Vagina (tissue), 2 donors: ENCODE results near the gene GRIN2A. TPM values are rescaled to one million over a fixed set of nuclear protein-coding genes. Genes with fewer than 3 reads are reported as not detected.

ENCODE experiments used
- DNase-seq, 2 donors: peaks; one replicate each; pipeline ENCODE4 v3.0.0-alpha.2; 2017; ENCODE audit errors: extremely low spot score in 2 of 2
- H3K27ac ChIP-seq: fragments of 200-600 bp; sonication (generic); one replicate; pipeline ENCODE4 v1.5.1; 2019
- H3K27me3 ChIP-seq: fragments of 200-600 bp; sonication (generic); one replicate; pipeline ENCODE4 v1.5.1; 2019
- H3K36me3 ChIP-seq, 2 donors: fragments of 200-600 bp; sonication (generic); one replicate each; pipeline ENCODE4 v1.5.1; 2017 to 2019
- H3K4me1 ChIP-seq: fragments of 200-600 bp; sonication (generic); one replicate; pipeline ENCODE4 v1.5.1; 2019
- H3K4me3 ChIP-seq, 2 donors: fragments of 200-600 bp; sonication (generic); 1 replicate in 1 of 2; 2 replicates in 1 of 2; pipeline ENCODE4 v1.5.1; 2016 to 2019
- H3K9me3 ChIP-seq: fragments of 200-600 bp; sonication (generic); one replicate; pipeline ENCODE4 v1.5.1; 2019
- POLR2A ChIP-seq, 2 donors: fragments of 450-650 bp; IDR thresholded peaks; one replicate each; pipeline ENCODE4 v1.6.1; 2017; ENCODE audit warnings: antibody characterized with exemption in 2 of 2, mild to moderate bottlenecking in 2 of 2, moderate library complexity in 2 of 2
- POLR2AphosphoS5 ChIP-seq, 2 donors: sonication (generic); formaldehyde crosslinking; IDR thresholded peaks; one replicate each; pipeline ENCODE4 v1.9.0; 2017; ENCODE audit warnings: antibody characterized with exemption in 2 of 2, mild to moderate bottlenecking in 2 of 2, low read depth in 1 of 2; ENCODE audit not compliant: insufficient read depth in 1 of 2
- intact Hi-C: fragments of 100-400 bp; cut with DNase I; formaldehyde crosslinking; loops from one replicate; pipeline ENCODE4 v1.15.1; 2023
- total RNA-seq: library from RNA; depleted of rRNA; stranded (reverse); fragments of >200 nt; gene quantifications from one replicate; pipeline ENCODE4 v1.2.3, GENCODE V29; 2016
- TF ChIP-seq, protein P1 (sequence below), 3 experiments: fragments of 450-650 bp in 2 of 3; fragments of 200-600 bp in 1 of 3; sonication (generic) in 1 of 3; IDR thresholded peaks; one replicate each; pipeline ENCODE4 v1.5.1; 2017 to 2019; ENCODE audit warnings: antibody characterized with exemption in 3 of 3, mild to moderate bottlenecking in 2 of 3, moderate library complexity in 2 of 3

Gene GRIN2A
- total RNA-seq, 1 donor from 2014 or later, result 1.5 TPM

DNA sequence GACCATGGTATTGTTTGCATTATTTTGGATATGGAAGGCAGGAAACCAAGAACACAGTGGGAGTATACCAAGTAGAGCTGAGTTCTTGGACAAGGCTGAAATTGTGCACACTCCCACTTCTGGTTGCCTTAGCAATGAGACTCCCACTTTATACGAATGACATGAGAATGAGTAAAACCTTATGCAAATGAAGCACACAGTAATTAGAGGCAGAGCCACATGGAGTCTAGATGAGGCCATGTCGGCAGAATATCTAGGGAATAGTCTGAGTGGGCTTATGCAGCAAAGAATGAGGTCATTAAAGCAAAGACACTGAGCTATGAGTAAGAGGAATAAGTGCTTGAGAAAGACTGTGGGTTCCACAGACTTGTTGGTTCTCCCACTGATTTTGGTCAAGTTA lies 178.7 kb downstream of the GRIN2A start:
- DNase-seq, result no peak
- no peak for TF ChIP-seq POLR2A (IDR thresholded peaks at IDR 0.05)
- TF ChIP-seq, protein P1, sequence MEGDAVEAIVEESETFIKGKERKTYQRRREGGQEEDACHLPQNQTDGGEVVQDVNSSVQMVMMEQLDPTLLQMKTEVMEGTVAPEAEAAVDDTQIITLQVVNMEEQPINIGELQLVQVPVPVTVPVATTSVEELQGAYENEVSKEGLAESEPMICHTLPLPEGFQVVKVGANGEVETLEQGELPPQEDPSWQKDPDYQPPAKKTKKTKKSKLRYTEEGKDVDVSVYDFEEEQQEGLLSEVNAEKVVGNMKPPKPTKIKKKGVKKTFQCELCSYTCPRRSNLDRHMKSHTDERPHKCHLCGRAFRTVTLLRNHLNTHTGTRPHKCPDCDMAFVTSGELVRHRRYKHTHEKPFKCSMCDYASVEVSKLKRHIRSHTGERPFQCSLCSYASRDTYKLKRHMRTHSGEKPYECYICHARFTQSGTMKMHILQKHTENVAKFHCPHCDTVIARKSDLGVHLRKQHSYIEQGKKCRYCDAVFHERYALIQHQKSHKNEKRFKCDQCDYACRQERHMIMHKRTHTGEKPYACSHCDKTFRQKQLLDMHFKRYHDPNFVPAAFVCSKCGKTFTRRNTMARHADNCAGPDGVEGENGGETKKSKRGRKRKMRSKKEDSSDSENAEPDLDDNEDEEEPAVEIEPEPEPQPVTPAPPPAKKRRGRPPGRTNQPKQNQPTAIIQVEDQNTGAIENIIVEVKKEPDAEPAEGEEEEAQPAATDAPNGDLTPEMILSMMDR (IDR thresholded peaks at IDR 0.05), result no peak
- no peak for TF ChIP-seq POLR2AphosphoS5 (IDR thresholded peaks at IDR 0.05; ENCODE audit: insufficient read depth in 1 of 2, low read depth in 1 of 2)
- intact Hi-C loops, result no loop called here
- Histone ChIP-seq H3K36me3 (no peaks in the 10 kb centered on the region), H3K9me3 (no peaks in the 10 kb centered on the region), H3K27ac (no peak overlapping the region), H3K27me3 (no peaks in the 10 kb centered on the region), H3K4me3 (no peak overlapping the region), H3K4me1 (no peaks in the 10 kb centered on the region)

GRCh38 chr16:10001258-10001775 lies 180.9 kb downstream of the GRIN2A start:
- no peak overlapping the region for H3K4me3 ChIP-seq
- TF ChIP-seq POLR2AphosphoS5 (IDR thresholded peaks at IDR 0.05; ENCODE audit: insufficient read depth in 1 of 2, low read depth in 1 of 2) (no peak), POLR2A (IDR thresholded peaks at IDR 0.05) (no peak)
- TF ChIP-seq, protein P1 (IDR thresholded peaks at IDR 0.05), result no peak
- H3K4me1 ChIP-seq, result no peaks in the 10 kb centered on the region
- no peaks in the 10 kb centered on the region for H3K9me3 ChIP-seq
- no peak overlapping the region for H3K27ac ChIP-seq
- H3K36me3 ChIP-seq, result no peaks in the 10 kb centered on the region
- intact Hi-C loops, result no loop called here
- no peak for DNase-seq
- no peaks in the 10 kb centered on the region for H3K27me3 ChIP-seq

DNA sequence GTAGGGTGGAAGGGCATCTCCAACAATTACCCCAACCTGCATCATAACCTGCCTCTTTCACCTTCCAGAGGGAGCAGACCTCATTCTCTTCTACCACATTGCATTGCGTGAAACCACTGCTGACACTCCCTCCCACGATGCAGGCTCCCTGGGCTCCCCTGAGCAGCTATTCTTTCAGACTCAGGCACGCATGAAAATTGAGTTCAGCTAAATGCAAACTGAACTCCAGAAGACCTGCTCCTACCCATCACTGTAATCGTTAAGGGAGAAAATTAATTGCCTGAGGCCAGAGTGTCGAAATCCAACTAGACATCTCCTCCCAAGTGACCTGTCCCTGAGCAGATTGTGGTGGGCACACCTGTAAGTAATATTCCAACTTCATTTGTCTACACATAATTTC lies 186.0 kb downstream of the GRIN2A start:
- DNase-seq, result no peak
- H3K27me3 ChIP-seq, result no peaks in the 10 kb centered on the region
- H3K9me3 ChIP-seq, result no peaks in the 10 kb centered on the region
- TF ChIP-seq POLR2AphosphoS5 (IDR thresholded peaks at IDR 0.05; ENCODE audit: insufficient read depth in 1 of 2, low read depth in 1 of 2), result no peak
- TF ChIP-seq POLR2A (IDR thresholded peaks at IDR 0.05), result no peak
- TF ChIP-seq, protein P1 (IDR thresholded peaks at IDR 0.05), result no peak
- no peaks in the 10 kb centered on the region for H3K4me1 ChIP-seq
- intact Hi-C loops, result no loop called here
- H3K36me3 ChIP-seq, result no peaks in the 10 kb centered on the region
- H3K4me3 ChIP-seq, result no peak overlapping the region
- H3K27ac ChIP-seq, result no peak overlapping the region

- TF ChIP-seq, protein P1 (IDR thresholded peaks at IDR 0.05), result no peak
- TF ChIP-seq POLR2AphosphoS5 (IDR thresholded peaks at IDR 0.05; ENCODE audit: insufficient read depth in 1 of 2, low read depth in 1 of 2) (no peak), POLR2A (IDR thresholded peaks at IDR 0.05) (no peak)
- Histone ChIP-seq H3K4me3 (no peak overlapping the region), H3K4me1 (no peaks in the 10 kb centered on the region), H3K27me3 (no peaks in the 10 kb centered on the region), H3K27ac (no peak overlapping the region), H3K9me3 (no peaks in the 10 kb centered on the region), H3K36me3 (no peaks in the 10 kb centered on the region)
- DNase-seq, result no peak
- intact Hi-C loops, result no loop called here
Measured at GRCh38 chr16:9992441-9992840, 189.8 kb downstream of the GRIN2A start.

DNA sequence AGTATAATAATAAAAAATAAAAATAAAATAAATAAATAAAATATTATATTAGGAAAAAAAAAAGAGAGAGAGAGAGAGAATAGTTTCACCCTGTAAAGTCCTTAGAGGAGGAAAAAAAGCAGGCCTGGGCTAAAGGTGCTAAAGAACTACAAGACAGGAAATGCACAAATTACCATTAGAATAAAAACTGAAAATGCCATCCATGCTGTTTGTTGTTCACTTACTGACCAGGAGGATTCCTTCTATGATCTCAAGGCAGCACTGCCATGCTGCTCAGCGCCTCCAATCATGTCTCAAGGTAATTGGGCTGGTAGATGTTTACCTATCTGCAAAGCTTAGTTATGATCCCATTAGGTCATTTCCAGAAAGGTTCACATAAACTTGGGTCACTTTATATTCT lies 201.2 kb downstream of the GRIN2A start:
- intact Hi-C loops, result no loop called here
- Histone ChIP-seq H3K9me3 (no peaks in the 10 kb centered on the region), H3K4me3 (no peak overlapping the region), H3K27me3 (no peaks in the 10 kb centered on the region), H3K27ac (no peak overlapping the region), H3K4me1 (no peaks in the 10 kb centered on the region), H3K36me3 (no peaks in the 10 kb centered on the region)
- DNase-seq, result no peak
- TF ChIP-seq POLR2AphosphoS5 (IDR thresholded peaks at IDR 0.05; ENCODE audit: insufficient read depth in 1 of 2, low read depth in 1 of 2) (no peak), POLR2A (IDR thresholded peaks at IDR 0.05) (no peak)
- TF ChIP-seq, protein P1 (IDR thresholded peaks at IDR 0.05), result no peak
